Measurements from ENCODE around the gene CADPS2.
A peak's percentile ranks its signal among the peaks of the same experiment; 100 is the strongest.
"Not testable (repeated sequence)": the region's sequence is repeated elsewhere in the genome, so short reads cannot be mapped to it uniquely, and the experiment has no call there.

Gene CADPS2

GRCh38 chr7:122679813-122680212, 206.4 kb downstream of the CADPS2 start:
- H3K4me1 ChIP-seq (ENCODE audit: control insufficient read depth, insufficient read depth, low read length): peaks cover 13% of the 10 kb centered on the region; the same call in 1 of the 2 replicates
- no peaks in the 10 kb centered on the region for H3K36me3 ChIP-seq (ENCODE audit: control insufficient read depth, insufficient read depth, low read length)
- WGBS (ENCODE audit: insufficient coverage, insufficient read length): 100% methylated on average over 1 of the region's 1 CpG
- no peaks in the 10 kb centered on the region for H3K27me3 ChIP-seq (ENCODE audit: control insufficient read depth, insufficient read depth, low read length)
- H3K27ac ChIP-seq (ENCODE audit: low read length): no peak overlapping the region
- no peaks in the 10 kb centered on the region for H3K9me3 ChIP-seq (ENCODE audit: control insufficient read depth, insufficient read depth, low read length)
- H3K4me3 ChIP-seq (ENCODE audit: low read length): no peak overlapping the region
- no peak for DNase-seq (ENCODE audit: low read depth, low spot score)

GRCh38 chr7:122679269-122679709, 207.0 kb downstream of the CADPS2 start:
- H3K4me1 ChIP-seq (ENCODE audit: control insufficient read depth, insufficient read depth, low read length): peaks cover 13% of the 10 kb centered on the region; the same call in 1 of the 2 replicates
- not testable (repeated sequence) for H3K9me3 ChIP-seq (ENCODE audit: control insufficient read depth, insufficient read depth, low read length); H3K27ac ChIP-seq (ENCODE audit: low read length); H3K4me3 ChIP-seq (ENCODE audit: low read length); H3K36me3 ChIP-seq (ENCODE audit: control insufficient read depth, insufficient read depth, low read length); H3K27me3 ChIP-seq (ENCODE audit: control insufficient read depth, insufficient read depth, low read length)
- WGBS (ENCODE audit: insufficient coverage, insufficient read length): no CpG with 5 or more reads among the region's 9 CpGs
- DNase-seq (ENCODE audit: low read depth, low spot score): peak; percentile 96

GRCh38 chr7:122677149-122677548, 209.1 kb downstream of the CADPS2 start:
- Histone ChIP-seq H3K36me3 (ENCODE audit: control insufficient read depth, insufficient read depth, low read length) (no peaks in the 10 kb centered on the region), H3K27me3 (ENCODE audit: control insufficient read depth, insufficient read depth, low read length) (no peaks in the 10 kb centered on the region), H3K4me1 (ENCODE audit: control insufficient read depth, insufficient read depth, low read length) (peaks cover 11% of the 10 kb centered on the region; the same call in 1 of the 2 replicates), H3K4me3 (ENCODE audit: low read length) (no peak overlapping the region), H3K27ac (ENCODE audit: low read length) (no peak overlapping the region), H3K9me3 (ENCODE audit: control insufficient read depth, insufficient read depth, low read length) (no peaks in the 10 kb centered on the region)
- no CpG with 5 or more reads among the region's 1 CpG for WGBS (ENCODE audit: insufficient coverage, insufficient read length)
- no peak for DNase-seq (ENCODE audit: low read depth, low spot score)

- DNase-seq (ENCODE audit: low read depth, low spot score): no peak
- Histone ChIP-seq H3K9me3 (ENCODE audit: control insufficient read depth, insufficient read depth, low read length) (no peaks in the 10 kb centered on the region), H3K4me3 (ENCODE audit: low read length) (no peak overlapping the region), H3K36me3 (ENCODE audit: control insufficient read depth, insufficient read depth, low read length) (no peaks in the 10 kb centered on the region), H3K27me3 (ENCODE audit: control insufficient read depth, insufficient read depth, low read length) (no peaks in the 10 kb centered on the region), H3K4me1 (ENCODE audit: control insufficient read depth, insufficient read depth, low read length) (peaks cover 11% of the 10 kb centered on the region; the same call in 1 of the 2 replicates), H3K27ac (ENCODE audit: low read length) (no peak overlapping the region)
- WGBS (ENCODE audit: insufficient coverage, insufficient read length): no CpG with 5 or more reads among the region's 2 CpGs
These were observed 209.8 kb downstream of the CADPS2 start for GRCh38 chr7:122676466-122676865.

DNA sequence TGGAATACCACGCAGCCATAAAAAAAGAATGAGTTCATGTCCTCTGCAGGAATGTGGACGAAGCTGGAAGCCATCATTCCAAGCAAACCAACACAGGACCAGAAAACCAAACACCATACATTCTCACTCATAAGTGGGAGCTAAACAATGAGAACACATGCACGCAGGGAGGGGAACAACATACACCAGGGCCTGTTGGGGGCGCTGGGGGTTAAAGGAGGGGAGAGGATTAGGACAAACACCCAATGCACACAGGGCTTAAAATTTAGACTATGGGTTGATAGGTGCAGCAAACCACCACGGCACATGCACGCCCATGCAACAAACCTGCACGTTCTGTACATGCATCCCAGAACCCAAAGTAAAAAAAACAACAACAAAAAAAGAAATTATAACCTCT, 210.6 kb downstream of the CADPS2 start:
- H3K4me3 ChIP-seq (ENCODE audit: low read length): no peak overlapping the region
- H3K4me1 ChIP-seq (ENCODE audit: control insufficient read depth, insufficient read depth, low read length): peaks cover 11% of the 10 kb centered on the region; the same call in 1 of the 2 replicates
- no peaks in the 10 kb centered on the region for H3K27me3 ChIP-seq (ENCODE audit: control insufficient read depth, insufficient read depth, low read length)
- H3K27ac ChIP-seq (ENCODE audit: low read length): no peak overlapping the region
- H3K9me3 ChIP-seq (ENCODE audit: control insufficient read depth, insufficient read depth, low read length): no peaks in the 10 kb centered on the region
- DNase-seq (ENCODE audit: low read depth, low spot score): no peak
- no CpG with 5 or more reads among the region's 7 CpGs for WGBS (ENCODE audit: insufficient coverage, insufficient read length)
- no peaks in the 10 kb centered on the region for H3K36me3 ChIP-seq (ENCODE audit: control insufficient read depth, insufficient read depth, low read length)

DNA sequence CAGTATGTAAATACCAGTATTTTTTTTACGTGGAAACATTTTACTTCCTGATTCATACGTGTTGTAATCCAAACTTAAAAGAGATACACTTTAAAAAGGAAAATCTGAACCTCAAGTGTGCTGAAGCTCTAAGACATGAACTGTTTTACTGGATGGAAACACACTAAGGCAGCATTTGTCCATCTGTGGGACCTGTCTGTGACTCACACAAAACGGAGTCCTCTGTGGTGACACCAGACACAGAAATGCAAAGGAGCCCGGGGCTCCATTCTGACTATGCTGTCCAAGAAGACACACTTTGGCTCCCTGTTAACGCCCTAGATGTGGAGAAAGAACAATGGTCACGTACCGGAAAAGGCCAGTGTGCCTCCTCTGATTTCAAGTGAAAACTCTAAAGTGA, 211.2 kb downstream of the CADPS2 start:
- H3K4me3 ChIP-seq (ENCODE audit: low read length): no peak overlapping the region
- H3K27ac ChIP-seq (ENCODE audit: low read length): no peak overlapping the region
- H3K4me1 ChIP-seq (ENCODE audit: control insufficient read depth, insufficient read depth, low read length): peaks cover 11% of the 10 kb centered on the region; the same call in 1 of the 2 replicates
- no CpG with 5 or more reads among the region's 7 CpGs for WGBS (ENCODE audit: insufficient coverage, insufficient read length)
- no peaks in the 10 kb centered on the region for H3K9me3 ChIP-seq (ENCODE audit: control insufficient read depth, insufficient read depth, low read length)
- H3K36me3 ChIP-seq (ENCODE audit: control insufficient read depth, insufficient read depth, low read length): no peaks in the 10 kb centered on the region
- no peaks in the 10 kb centered on the region for H3K27me3 ChIP-seq (ENCODE audit: control insufficient read depth, insufficient read depth, low read length)
- DNase-seq (ENCODE audit: low read depth, low spot score): no peak

DNA sequence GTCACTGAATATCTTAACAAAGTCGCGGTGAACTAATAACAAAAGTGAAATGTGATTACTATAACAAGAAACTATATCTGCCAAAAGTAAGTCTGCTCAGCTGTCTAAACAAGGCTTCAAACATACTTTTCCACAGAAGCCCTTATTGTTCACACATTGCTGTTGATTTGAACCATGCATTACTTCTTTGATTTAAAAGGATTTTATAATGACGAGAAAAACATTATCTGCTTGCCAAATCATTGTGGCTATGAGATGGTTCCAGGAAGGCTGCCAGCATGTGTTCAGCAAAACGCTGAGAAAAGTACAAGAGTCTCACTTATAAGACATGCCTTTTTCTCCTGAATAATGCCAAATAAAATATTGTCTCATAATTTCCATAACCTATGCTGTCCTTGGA, 211.8 kb downstream of the CADPS2 start:
- no peak for DNase-seq (ENCODE audit: low read depth, low spot score)
- Histone ChIP-seq H3K27me3 (ENCODE audit: control insufficient read depth, insufficient read depth, low read length) (no peaks in the 10 kb centered on the region), H3K36me3 (ENCODE audit: control insufficient read depth, insufficient read depth, low read length) (no peaks in the 10 kb centered on the region), H3K27ac (ENCODE audit: low read length) (no peak overlapping the region), H3K4me3 (ENCODE audit: low read length) (no peak overlapping the region), H3K9me3 (ENCODE audit: control insufficient read depth, insufficient read depth, low read length) (no peaks in the 10 kb centered on the region), H3K4me1 (ENCODE audit: control insufficient read depth, insufficient read depth, low read length) (peaks cover 11% of the 10 kb centered on the region; the same call in 1 of the 2 replicates)
- no CpG with 5 or more reads among the region's 4 CpGs for WGBS (ENCODE audit: insufficient coverage, insufficient read length)

- no peak overlapping the region for H3K27ac ChIP-seq (ENCODE audit: low read length)
- no peak overlapping the region for H3K4me3 ChIP-seq (ENCODE audit: low read length)
- no CpG with 5 or more reads among the region's 21 CpGs for WGBS (ENCODE audit: insufficient coverage, insufficient read length)
- H3K4me1 ChIP-seq (ENCODE audit: control insufficient read depth, insufficient read depth, low read length): peaks cover 11% of the 10 kb centered on the region; the same call in 1 of the 2 replicates
- no peaks in the 10 kb centered on the region for H3K36me3 ChIP-seq (ENCODE audit: control insufficient read depth, insufficient read depth, low read length)
- no peaks in the 10 kb centered on the region for H3K27me3 ChIP-seq (ENCODE audit: control insufficient read depth, insufficient read depth, low read length)
- DNase-seq (ENCODE audit: low read depth, low spot score): no peak
- no peaks in the 10 kb centered on the region for H3K9me3 ChIP-seq (ENCODE audit: control insufficient read depth, insufficient read depth, low read length)
These were observed 212.3 kb downstream of the CADPS2 start for GRCh38 chr7:122673951-122674350.

- Histone ChIP-seq H3K36me3 (ENCODE audit: control insufficient read depth, insufficient read depth, low read length) (no peaks in the 10 kb centered on the region), H3K9me3 (ENCODE audit: control insufficient read depth, insufficient read depth, low read length) (no peaks in the 10 kb centered on the region), H3K27ac (ENCODE audit: low read length) (no peak overlapping the region), H3K4me1 (ENCODE audit: control insufficient read depth, insufficient read depth, low read length) (peaks cover 7% of the 10 kb centered on the region; the same call in 1 of the 2 replicates), H3K27me3 (ENCODE audit: control insufficient read depth, insufficient read depth, low read length) (no peaks in the 10 kb centered on the region), H3K4me3 (ENCODE audit: low read length) (no peak overlapping the region)
- WGBS (ENCODE audit: insufficient coverage, insufficient read length): no CpG with 5 or more reads among the region's 8 CpGs
- no peak for DNase-seq (ENCODE audit: low read depth, low spot score)
These were observed 213.7 kb downstream of the CADPS2 start for GRCh38 chr7:122672536-122672935.

GRCh38 chr7:122663733-122664132, 222.5 kb downstream of the CADPS2 start:
- H3K9me3 ChIP-seq (ENCODE audit: control insufficient read depth, insufficient read depth, low read length): no peaks in the 10 kb centered on the region
- DNase-seq (ENCODE audit: low read depth, low spot score): no peak
- H3K36me3 ChIP-seq (ENCODE audit: control insufficient read depth, insufficient read depth, low read length): no peaks in the 10 kb centered on the region
- H3K27ac ChIP-seq (ENCODE audit: low read length): no peak overlapping the region
- no peaks in the 10 kb centered on the region for H3K27me3 ChIP-seq (ENCODE audit: control insufficient read depth, insufficient read depth, low read length)
- WGBS (ENCODE audit: insufficient coverage, insufficient read length): no CpG with 5 or more reads among the region's 2 CpGs
- H3K4me3 ChIP-seq (ENCODE audit: low read length): no peak overlapping the region
- 0 out of 2 replicates have a peak, but pooled peaks cover 1% of the 10 kb centered on the region for H3K4me1 ChIP-seq (ENCODE audit: control insufficient read depth, insufficient read depth, low read length)

GRCh38 chr7:122658856-122659255, 227.4 kb downstream of the CADPS2 start:
- Histone ChIP-seq H3K9me3 (ENCODE audit: control insufficient read depth, insufficient read depth, low read length) (no peaks in the 10 kb centered on the region), H3K4me3 (ENCODE audit: low read length) (no peak overlapping the region), H3K4me1 (ENCODE audit: control insufficient read depth, insufficient read depth, low read length) (no peaks in the 10 kb centered on the region), H3K36me3 (ENCODE audit: control insufficient read depth, insufficient read depth, low read length) (no peaks in the 10 kb centered on the region), H3K27ac (ENCODE audit: low read length) (no peak overlapping the region), H3K27me3 (ENCODE audit: control insufficient read depth, insufficient read depth, low read length) (no peaks in the 10 kb centered on the region)
- WGBS (ENCODE audit: insufficient coverage, insufficient read length): no CpG with 5 or more reads among the region's 2 CpGs
- no peak for DNase-seq (ENCODE audit: low read depth, low spot score)

Data from iPS DF 6.9 (cell line).